SK-N-SH treated with all-trans-retinoic acid at 6 μM for 48 hours (cell line): ENCODE data around the gene PIAS1.

Source experiments
- BACH2 ChIP-seq: fragments of 250-450 bp; sonication (Bioruptor Pico); IDR thresholded peaks from 2 replicates; pipeline ENCODE4 v1.9.0; 2021; ENCODE audit warnings: mild to moderate bottlenecking, borderline replicate concordance
- CSDC2 ChIP-seq: fragments of 250-450 bp; sonication (Bioruptor Pico); IDR thresholded peaks from 2 replicates; pipeline ENCODE4 v1.5.0; 2020; ENCODE audit warnings: mild to moderate bottlenecking, moderate library complexity
- GLIS3 ChIP-seq: fragments of 250-450 bp; sonication (Bioruptor Pico); IDR thresholded peaks from 2 replicates; pipeline ENCODE4 v1.5.0; 2020; ENCODE audit warnings: mild to moderate bottlenecking, moderate library complexity
- ISL1 ChIP-seq: fragments of 250-450 bp; sonication (Bioruptor Pico); IDR thresholded peaks from 2 replicates; pipeline ENCODE4 v2.1.2; 2022; ENCODE audit warnings: mild to moderate bottlenecking, moderate library complexity
- OSR1 ChIP-seq: fragments of 250-450 bp; sonication (Bioruptor Pico); IDR thresholded peaks from 2 replicates; pipeline ENCODE4 v1.8.0; 2022; ENCODE audit warnings: moderate library complexity, mild to moderate bottlenecking, inconsistent platforms
- PPARA ChIP-seq: fragments of 250-450 bp; sonication (Bioruptor Pico); IDR thresholded peaks from 2 replicates; pipeline ENCODE4 v1.5.0; 2020; ENCODE audit warnings: mild to moderate bottlenecking, borderline replicate concordance
- TCF4 ChIP-seq: fragments of 250-450 bp; sonication (Bioruptor Pico); IDR thresholded peaks from 2 replicates; pipeline ENCODE4 v1.8.0; 2021; ENCODE audit warnings: mild to moderate bottlenecking, moderate library complexity, borderline replicate concordance
- ZFP3 ChIP-seq: fragments of 250-450 bp; sonication (Bioruptor Pico); IDR thresholded peaks from 2 replicates; pipeline ENCODE4 v1.5.0; 2020; ENCODE audit warnings: mild to moderate bottlenecking, moderate library complexity
- ZFP30 ChIP-seq: fragments of 450-650 bp; formaldehyde crosslinking; IDR thresholded peaks from 2 replicates; pipeline ENCODE4 v1.5.0; 2022; ENCODE audit warnings: mild to moderate bottlenecking, moderate library complexity
- ZNF565 ChIP-seq: fragments of 450-650 bp; formaldehyde crosslinking; conservative IDR thresholded peaks from 2 replicates; pipeline ENCODE4 v1.5.0; 2020; ENCODE audit warnings: low read depth, mild to moderate bottlenecking, moderate library complexity
- ZNF70 ChIP-seq: fragments of 450-650 bp; formaldehyde crosslinking; IDR thresholded peaks from 2 replicates; pipeline ENCODE4 v1.5.0; 2020; ENCODE audit warnings: mild to moderate bottlenecking, moderate library complexity
- ZNF8 ChIP-seq: fragments of 450-650 bp; formaldehyde crosslinking; IDR thresholded peaks from 2 replicates; pipeline ENCODE4 v1.5.0; 2020; ENCODE audit warnings: mild to moderate bottlenecking, moderate library complexity
- TF ChIP-seq, protein P1 (sequence below): fragments of 250-450 bp; sonication (Bioruptor Pico); IDR thresholded peaks from 2 replicates; pipeline ENCODE4 v1.5.0; 2020; ENCODE audit warnings: mild to moderate bottlenecking, moderate library complexity

DNA sequence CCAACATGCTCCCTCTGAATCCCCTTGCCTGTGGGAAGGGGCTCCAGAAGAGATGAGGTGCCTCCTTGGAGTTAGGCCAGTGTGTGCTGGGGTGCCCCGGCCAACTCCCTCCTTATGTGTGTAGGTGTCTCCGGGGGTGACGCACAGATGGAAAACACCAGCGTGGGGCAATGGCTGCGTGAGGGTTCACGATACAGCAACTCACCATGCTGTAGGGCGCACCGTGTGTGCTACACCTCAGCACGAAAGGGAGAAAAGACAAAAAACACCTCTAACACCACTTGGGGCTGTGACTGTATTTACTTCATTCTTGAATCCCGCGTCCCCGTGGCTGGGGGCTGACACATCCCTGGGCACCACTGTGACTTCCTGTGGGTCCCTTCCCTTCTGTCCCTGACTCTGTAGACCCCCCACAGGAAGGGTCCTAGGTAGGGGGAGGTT is 152.6 kb downstream of the PIAS1 start:
- TF ChIP-seq ZFP30 (CRISPR knock-in tag), result no peak
- TF ChIP-seq OSR1, result no peak
- no peak for TF ChIP-seq CSDC2 (CRISPR knock-in tag)
- no peak for TF ChIP-seq PPARA
- no peak for TF ChIP-seq ZFP3 (CRISPR knock-in tag)
- no peak for TF ChIP-seq ZNF8 (CRISPR knock-in tag)
- no peak for TF ChIP-seq ZNF565 (CRISPR knock-in tag)
- TF ChIP-seq BACH2, result no peak
- TF ChIP-seq, protein P1, sequence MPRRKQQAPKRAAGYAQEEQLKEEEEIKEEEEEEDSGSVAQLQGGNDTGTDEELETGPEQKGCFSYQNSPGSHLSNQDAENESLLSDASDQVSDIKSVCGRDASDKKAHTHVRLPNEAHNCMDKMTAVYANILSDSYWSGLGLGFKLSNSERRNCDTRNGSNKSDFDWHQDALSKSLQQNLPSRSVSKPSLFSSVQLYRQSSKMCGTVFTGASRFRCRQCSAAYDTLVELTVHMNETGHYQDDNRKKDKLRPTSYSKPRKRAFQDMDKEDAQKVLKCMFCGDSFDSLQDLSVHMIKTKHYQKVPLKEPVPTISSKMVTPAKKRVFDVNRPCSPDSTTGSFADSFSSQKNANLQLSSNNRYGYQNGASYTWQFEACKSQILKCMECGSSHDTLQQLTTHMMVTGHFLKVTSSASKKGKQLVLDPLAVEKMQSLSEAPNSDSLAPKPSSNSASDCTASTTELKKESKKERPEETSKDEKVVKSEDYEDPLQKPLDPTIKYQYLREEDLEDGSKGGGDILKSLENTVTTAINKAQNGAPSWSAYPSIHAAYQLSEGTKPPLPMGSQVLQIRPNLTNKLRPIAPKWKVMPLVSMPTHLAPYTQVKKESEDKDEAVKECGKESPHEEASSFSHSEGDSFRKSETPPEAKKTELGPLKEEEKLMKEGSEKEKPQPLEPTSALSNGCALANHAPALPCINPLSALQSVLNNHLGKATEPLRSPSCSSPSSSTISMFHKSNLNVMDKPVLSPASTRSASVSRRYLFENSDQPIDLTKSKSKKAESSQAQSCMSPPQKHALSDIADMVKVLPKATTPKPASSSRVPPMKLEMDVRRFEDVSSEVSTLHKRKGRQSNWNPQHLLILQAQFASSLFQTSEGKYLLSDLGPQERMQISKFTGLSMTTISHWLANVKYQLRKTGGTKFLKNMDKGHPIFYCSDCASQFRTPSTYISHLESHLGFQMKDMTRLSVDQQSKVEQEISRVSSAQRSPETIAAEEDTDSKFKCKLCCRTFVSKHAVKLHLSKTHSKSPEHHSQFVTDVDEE (CRISPR knock-in tag), result no peak
- no peak for TF ChIP-seq GLIS3 (CRISPR knock-in tag)
- no peak for TF ChIP-seq ISL1 (CRISPR knock-in tag)
- no peak for TF ChIP-seq ZNF70
- no peak for TF ChIP-seq TCF4 (CRISPR knock-in tag)
